Hepatocyte (in vitro differentiated cells): ENCODE results near the gene MTX1. TPM values are rescaled to one million over a fixed set of nuclear protein-coding genes. Genes with fewer than 3 reads are reported as not detected.

ENCODE experiments used
- DNase-seq: peaks from one replicate; pipeline ENCODE4 v3.0.0-alpha.2; 2016; ENCODE audit warnings: low spot score
- H2AFZ ChIP-seq: fragments of 200-600 bp; sonication (generic); 2 replicates; pipeline ENCODE4 v1.6.0; 2016; ENCODE audit warnings: antibody characterized with exemption, mild to moderate bottlenecking
- H3K27ac ChIP-seq: fragments of 200-600 bp; sonication (generic); 2 replicates; pipeline ENCODE4 v1.5.1; 2016; ENCODE audit warnings: mild to moderate bottlenecking
- H3K27me3 ChIP-seq: fragments of 200-600 bp; sonication (generic); 2 replicates; pipeline ENCODE4 v1.6.1; 2016
- H3K36me3 ChIP-seq: fragments of 200-600 bp; sonication (generic); replicated peaks from 2 replicates; pipeline ENCODE4 v1.5.1; 2016; ENCODE audit warnings: low read depth; ENCODE audit not compliant: insufficient read depth
- H3K4me1 ChIP-seq: fragments of 200-600 bp; sonication (generic); 2 replicates; pipeline ENCODE4 v1.5.1; 2016; ENCODE audit warnings: mild to moderate bottlenecking, moderate library complexity; ENCODE audit not compliant: insufficient read depth
- H3K4me2 ChIP-seq: fragments of 200-600 bp; sonication (generic); 2 replicates; pipeline ENCODE4 v1.6.0; 2016
- H3K4me3 ChIP-seq: fragments of 200-600 bp; sonication (generic); 2 replicates; pipeline ENCODE4 v1.5.1; 2016; ENCODE audit warnings: mild to moderate bottlenecking
- H3K79me2 ChIP-seq: fragments of 200-600 bp; sonication (generic); 2 replicates; pipeline ENCODE4 v1.6.0; 2017; ENCODE audit warnings: mild to moderate bottlenecking
- H3K9me2 ChIP-seq: fragments of 200-600 bp; sonication (generic); replicated peaks from 2 replicates; pipeline ENCODE4 v1.6.0; 2017; ENCODE audit warnings: mild to moderate bottlenecking; ENCODE audit not compliant: insufficient read depth
- H3K9me3 ChIP-seq: fragments of 200-600 bp; sonication (generic); 2 replicates; pipeline ENCODE4 v1.5.1; 2016; ENCODE audit warnings: low read depth, mild to moderate bottlenecking
- H4K20me1 ChIP-seq: fragments of 200-600 bp; sonication (generic); 2 replicates; pipeline ENCODE4 v1.6.0; 2016; ENCODE audit warnings: mild to moderate bottlenecking; ENCODE audit not compliant: insufficient read depth, poor library complexity, severe bottlenecking
- EZH2 ChIP-seq: fragments of 200-600 bp; sonication (generic); IDR thresholded peaks from 2 replicates; pipeline ENCODE4 v1.6.1; 2016; ENCODE audit warnings: antibody characterized with exemption, mild to moderate bottlenecking, borderline replicate concordance
- EZH2phosphoT487 ChIP-seq: fragments of 200-600 bp; sonication (generic); IDR thresholded peaks from one replicate; pipeline ENCODE4 v1.6.1; 2018; ENCODE audit warnings: antibody characterized with exemption, mild to moderate bottlenecking, low read depth, moderate library complexity; ENCODE audit not compliant: unreplicated experiment, severe bottlenecking
- WGBS: methylation state at CpG from one replicate; pipeline ENCODE4 v1.1.6; 2016; ENCODE audit warnings: low lambda C conversion rate; ENCODE audit errors: missing lambda C conversion rate; 5-methylcytosine and 5-hydroxymethylcytosine counted together
- polyA plus RNA-seq: library from polyadenylated mRNA; unstranded; fragments of >200 nt; fragmentation: Nextera tagmentation; extraction: Ambion mirVana; gene quantifications from 2 replicates; pipeline ENCODE4 v1.2.1, GENCODE V29; 2016
- total RNA-seq: library from RNA; depleted of rRNA; stranded (reverse); fragments of >200 nt; gene quantifications from 2 replicates; pipeline ENCODE4 v1.2.3, GENCODE V29; 2014
- TF ChIP-seq, protein P1 (sequence below): fragments of 200-600 bp; sonication (generic); IDR thresholded peaks from 2 replicates; pipeline ENCODE4 v1.5.1; 2016; ENCODE audit warnings: antibody characterized with exemption, mild to moderate bottlenecking; ENCODE audit not compliant: poor library complexity

MTX1 gene
- total and polyA plus RNA-seq, 2 experiments from 2014 or later = 42.1 to 78.2 TPM

DNA sequence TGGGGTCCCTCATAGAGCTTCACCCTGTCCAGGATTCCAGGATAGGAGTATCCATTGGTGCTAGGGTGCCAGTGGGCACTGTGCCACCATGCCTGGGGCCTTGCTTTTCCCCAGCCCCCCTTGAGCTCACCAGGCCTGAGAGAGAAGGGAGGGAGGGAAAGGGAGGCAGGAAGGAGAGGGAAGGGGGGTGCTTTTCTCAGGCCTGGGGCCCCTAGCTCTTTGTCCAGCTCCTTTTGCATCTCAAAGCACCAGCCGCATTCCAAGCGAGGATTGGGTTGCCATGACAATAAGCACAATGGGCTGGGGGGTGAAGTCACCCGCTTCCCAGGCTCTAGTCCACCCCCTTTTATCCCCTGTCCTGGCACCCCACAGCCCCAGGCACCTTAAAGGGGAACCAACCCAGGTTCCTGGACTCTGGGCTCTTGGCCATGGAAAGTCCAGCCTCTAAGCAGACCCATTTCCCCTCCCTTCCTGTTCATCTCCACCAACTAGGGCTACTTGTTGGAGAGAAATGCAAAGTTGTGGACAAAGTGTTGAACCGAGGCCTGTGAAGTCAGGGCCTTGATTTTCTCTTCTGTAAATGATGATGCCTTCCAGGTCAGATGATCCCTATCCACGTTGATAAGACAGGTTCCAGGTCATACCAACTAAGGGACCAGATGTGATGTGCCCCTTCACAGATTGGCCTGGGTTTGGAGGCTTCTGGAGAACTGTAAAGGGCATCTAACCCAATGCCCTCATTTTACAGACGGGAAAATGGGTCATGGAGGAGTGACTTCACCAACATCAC lies 12.2 kb upstream of the MTX1 start:
- WGBS = 78% methylated on average over 6 of the region's 6 CpGs
- no peak for DNase-seq

GRCh38 chr1:155196893-155197638 lies 11.4 kb upstream of the MTX1 start:
- Histone ChIP-seq H3K9me2 (no peaks in the 10 kb centered on the region), H3K27me3 (no peaks in the 10 kb centered on the region), H3K9me3 (no peaks in the 10 kb centered on the region), H4K20me1 (no peaks in the 10 kb centered on the region), H3K4me1 (peaks cover 19% of the 10 kb centered on the region), H3K4me3 (no peak overlapping the region), H3K36me3 (no peaks in the 10 kb centered on the region), H3K27ac (no peak overlapping the region), H3K79me2 (no peaks in the 10 kb centered on the region), H3K4me2 (no peak overlapping the region), H2AFZ (no peak overlapping the region)
- DNase-seq = no peak
- WGBS = 90% methylated on average over 20 of the region's 20 CpGs
- TF ChIP-seq, protein P1, sequence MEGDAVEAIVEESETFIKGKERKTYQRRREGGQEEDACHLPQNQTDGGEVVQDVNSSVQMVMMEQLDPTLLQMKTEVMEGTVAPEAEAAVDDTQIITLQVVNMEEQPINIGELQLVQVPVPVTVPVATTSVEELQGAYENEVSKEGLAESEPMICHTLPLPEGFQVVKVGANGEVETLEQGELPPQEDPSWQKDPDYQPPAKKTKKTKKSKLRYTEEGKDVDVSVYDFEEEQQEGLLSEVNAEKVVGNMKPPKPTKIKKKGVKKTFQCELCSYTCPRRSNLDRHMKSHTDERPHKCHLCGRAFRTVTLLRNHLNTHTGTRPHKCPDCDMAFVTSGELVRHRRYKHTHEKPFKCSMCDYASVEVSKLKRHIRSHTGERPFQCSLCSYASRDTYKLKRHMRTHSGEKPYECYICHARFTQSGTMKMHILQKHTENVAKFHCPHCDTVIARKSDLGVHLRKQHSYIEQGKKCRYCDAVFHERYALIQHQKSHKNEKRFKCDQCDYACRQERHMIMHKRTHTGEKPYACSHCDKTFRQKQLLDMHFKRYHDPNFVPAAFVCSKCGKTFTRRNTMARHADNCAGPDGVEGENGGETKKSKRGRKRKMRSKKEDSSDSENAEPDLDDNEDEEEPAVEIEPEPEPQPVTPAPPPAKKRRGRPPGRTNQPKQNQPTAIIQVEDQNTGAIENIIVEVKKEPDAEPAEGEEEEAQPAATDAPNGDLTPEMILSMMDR = no peak
- TF ChIP-seq EZH2phosphoT487 (no peak), EZH2 (no peak)

More for the DNA sequence above, 12.2 kb upstream of the MTX1 start:
- H3K9me3 ChIP-seq = no peaks in the 10 kb centered on the region
- H3K79me2 ChIP-seq = no peaks in the 10 kb centered on the region
- H3K4me3 ChIP-seq = no peak overlapping the region
- no peaks in the 10 kb centered on the region for H3K36me3 ChIP-seq
- no peaks in the 10 kb centered on the region for H4K20me1 ChIP-seq
- H3K27ac ChIP-seq = no peak overlapping the region
- peaks cover 19% of the 10 kb centered on the region for H3K4me1 ChIP-seq
- H3K4me2 ChIP-seq = peak overlapping the region; percentile 86
- no peaks in the 10 kb centered on the region for H3K9me2 ChIP-seq
- H3K27me3 ChIP-seq = no peaks in the 10 kb centered on the region
- no peak for TF ChIP-seq EZH2phosphoT487
- no peak overlapping the region for H2AFZ ChIP-seq

DNA sequence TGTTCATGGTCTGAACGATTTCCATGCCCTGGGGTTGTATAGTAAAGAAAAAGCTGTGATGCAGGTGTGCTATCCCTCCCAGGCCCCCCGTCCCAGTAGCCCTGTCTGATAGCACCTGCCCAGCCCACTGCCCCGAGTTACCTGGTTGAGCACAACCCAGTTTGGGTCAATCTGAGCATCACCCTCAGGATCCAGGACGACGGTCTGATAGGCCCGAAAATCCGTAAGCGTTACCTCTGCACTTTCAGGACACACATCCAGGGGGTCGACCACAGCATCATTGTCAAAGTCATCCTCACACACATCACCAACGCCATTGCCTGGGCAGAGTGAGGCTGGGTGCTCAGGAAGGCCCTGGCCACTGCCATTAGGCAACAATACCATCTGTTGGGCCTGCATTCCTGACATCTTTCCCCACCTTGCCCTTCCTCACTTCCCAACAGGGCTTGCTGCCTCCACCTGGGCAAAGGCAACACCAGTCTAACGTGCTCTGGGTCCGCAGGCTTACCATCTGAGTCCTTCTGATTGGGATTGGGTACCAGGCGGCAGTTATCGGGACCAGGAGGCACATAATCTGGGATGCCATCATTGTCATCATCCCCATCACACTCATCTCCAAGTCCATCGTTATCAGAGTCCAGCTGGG lies 10.5 kb upstream of the MTX1 start:
- H3K9me2 ChIP-seq = no peaks in the 10 kb centered on the region
- no peak overlapping the region for H3K4me2 ChIP-seq
- no peak for DNase-seq
- no peak overlapping the region for H2AFZ ChIP-seq
- no peaks in the 10 kb centered on the region for H3K79me2 ChIP-seq
- H3K27me3 ChIP-seq = no peaks in the 10 kb centered on the region
- TF ChIP-seq EZH2phosphoT487 (no peak), EZH2 (no peak)
- TF ChIP-seq, protein P1 = no peak
- H4K20me1 ChIP-seq = no peaks in the 10 kb centered on the region
- no peak overlapping the region for H3K4me3 ChIP-seq
- no peak overlapping the region for H3K27ac ChIP-seq
- no peaks in the 10 kb centered on the region for H3K9me3 ChIP-seq
- H3K4me1 ChIP-seq = peaks cover 18% of the 10 kb centered on the region
- no peaks in the 10 kb centered on the region for H3K36me3 ChIP-seq
- 98% methylated on average over 15 of the region's 15 CpGs for WGBS

DNA sequence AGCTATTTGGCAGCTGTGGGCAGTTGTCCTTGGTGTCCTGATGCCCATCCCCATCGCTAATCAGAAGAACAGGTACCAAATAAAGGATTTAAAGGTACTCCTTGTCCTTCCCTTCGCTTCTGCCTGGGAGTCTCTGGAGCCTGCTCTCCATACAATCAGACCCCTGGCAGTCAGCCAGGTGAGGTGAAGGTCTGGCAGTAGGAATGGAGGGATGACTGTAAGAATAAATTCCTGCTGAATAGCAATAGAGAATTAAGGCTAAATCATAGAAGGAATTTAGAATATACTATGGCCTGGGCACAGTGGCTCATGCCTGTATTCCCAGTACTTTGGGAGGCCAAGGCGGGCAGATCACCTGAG lies 10.0 kb upstream of the MTX1 start:
- Histone ChIP-seq H3K9me3 (no peaks in the 10 kb centered on the region), H3K9me2 (no peaks in the 10 kb centered on the region), H3K27ac (no peak overlapping the region), H3K4me1 (peaks cover 16% of the 10 kb centered on the region), H3K79me2 (no peaks in the 10 kb centered on the region), H3K36me3 (no peaks in the 10 kb centered on the region), H2AFZ (no peak overlapping the region), H3K4me3 (no peak overlapping the region), H3K4me2 (no peak overlapping the region), H4K20me1 (no peaks in the 10 kb centered on the region), H3K27me3 (no peaks in the 10 kb centered on the region)
- WGBS = 97% methylated on average over 3 of the region's 3 CpGs
- no peak for TF ChIP-seq EZH2
- no peak for TF ChIP-seq EZH2phosphoT487
- TF ChIP-seq, protein P1 = no peak
- DNase-seq = no peak
